ENCODE results near the gene GTF3C1.
"Not testable (repeated sequence)": the region's sequence is repeated elsewhere in the genome, so short reads cannot be mapped to it uniquely, and the experiment has no call there.

The GTF3C1 gene

DNA sequence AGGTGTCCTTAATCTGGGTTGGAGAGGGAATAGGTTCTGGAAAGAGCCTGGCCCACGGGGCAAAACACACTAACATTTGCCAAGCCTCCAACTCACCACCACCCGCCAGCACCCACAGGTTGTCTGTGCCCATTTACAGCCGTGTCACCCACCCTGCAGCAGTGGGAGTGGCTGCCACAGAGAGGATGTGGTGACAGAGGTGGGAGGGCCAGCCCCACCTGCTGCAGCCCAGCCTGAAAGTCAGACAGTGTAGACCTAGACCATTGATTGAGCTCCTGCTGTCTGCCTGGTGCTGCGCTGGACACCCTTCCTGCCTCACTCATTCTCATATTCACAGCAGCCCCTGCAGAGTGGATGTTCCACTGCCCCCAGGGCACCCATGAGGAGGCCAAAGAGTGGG, 103.0 kb downstream of the GTF3C1 start:
- Mint-ChIP-seq H3K27ac (peak overlapping the region; percentile 91), H3K27me3 (no peaks in the 10 kb centered on the region), H3K4me3 (peak overlapping the region; percentile 39), H3K9me3 (peaks cover 5% of the 10 kb centered on the region), H3K4me1 (ENCODE audit: low read depth) (peaks cover 93% of the 10 kb centered on the region), H3K36me3 (ENCODE audit: low read depth) (peaks cover 92% of the 10 kb centered on the region)

DNA sequence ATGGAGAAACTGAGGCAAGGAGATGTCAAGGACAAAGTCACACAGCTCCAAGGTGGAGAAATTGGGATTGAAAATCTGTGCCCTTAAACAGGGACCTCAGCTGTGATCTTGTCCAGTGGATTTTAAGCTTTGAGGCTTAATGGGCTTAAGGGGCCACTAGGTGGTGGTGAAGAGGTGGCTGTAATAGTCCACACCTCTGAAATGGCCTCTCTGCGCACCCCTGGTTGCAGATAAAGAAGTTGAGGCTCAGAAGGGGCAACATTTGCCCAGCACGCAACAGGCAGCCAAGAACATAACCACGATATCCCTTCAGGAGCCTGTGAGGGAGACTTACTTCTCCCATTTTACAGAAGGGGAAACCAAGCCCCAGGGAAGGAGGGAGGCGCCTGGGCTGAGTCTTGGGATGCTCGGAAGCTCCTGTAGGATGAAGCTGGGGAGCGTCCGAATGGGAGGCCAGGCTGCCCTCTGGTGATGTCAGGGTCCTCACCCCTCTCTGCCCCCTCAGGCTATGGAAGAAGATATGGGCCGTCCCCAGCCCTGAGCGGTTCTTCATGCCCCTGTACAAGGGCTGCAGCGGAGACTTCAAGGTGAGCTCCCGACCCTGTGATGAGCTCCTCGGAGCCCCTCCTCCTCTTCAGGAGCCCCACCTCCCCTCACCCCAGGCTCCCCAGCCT, 104.1 kb downstream of the GTF3C1 start:
- no peak overlapping the region for H3K4me3 Mint-ChIP-seq
- peaks cover 82% of the 10 kb centered on the region for H3K4me1 Mint-ChIP-seq (ENCODE audit: low read depth)
- H3K9me3 Mint-ChIP-seq, result peaks cover under 1% of the 10 kb centered on the region
- H3K36me3 Mint-ChIP-seq (ENCODE audit: low read depth), result peaks cover 92% of the 10 kb centered on the region
- no peaks in the 10 kb centered on the region for H3K27me3 Mint-ChIP-seq
- peak overlapping the region; percentile 91 for H3K27ac Mint-ChIP-seq

DNA sequence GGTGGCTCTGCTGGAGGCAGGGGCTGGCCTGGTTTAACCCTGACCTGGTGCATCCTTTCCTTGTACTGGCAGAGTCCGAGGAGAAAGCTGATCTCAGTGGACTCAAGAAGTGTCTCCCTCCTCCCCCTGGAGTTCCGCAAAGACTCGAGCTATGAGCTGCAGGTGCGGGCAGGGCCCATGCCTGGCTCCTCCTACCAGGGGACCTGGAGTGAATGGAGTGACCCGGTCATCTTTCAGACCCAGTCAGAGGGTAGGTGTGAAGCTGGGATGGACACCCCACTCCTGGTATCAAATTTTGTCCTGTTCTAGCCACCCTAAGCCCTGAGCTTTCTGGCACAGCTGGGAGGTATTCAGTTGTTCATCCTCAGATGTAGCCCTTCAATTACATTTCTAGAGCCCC, 105.2 kb downstream of the GTF3C1 start:
- Mint-ChIP-seq H3K27me3 (no peaks in the 10 kb centered on the region), H3K36me3 (ENCODE audit: low read depth) (peaks cover 91% of the 10 kb centered on the region), H3K4me1 (ENCODE audit: low read depth) (peaks cover 71% of the 10 kb centered on the region), H3K27ac (peak overlapping the region; percentile 71), H3K9me3 (no peaks in the 10 kb centered on the region), H3K4me3 (no peak overlapping the region)

DNA sequence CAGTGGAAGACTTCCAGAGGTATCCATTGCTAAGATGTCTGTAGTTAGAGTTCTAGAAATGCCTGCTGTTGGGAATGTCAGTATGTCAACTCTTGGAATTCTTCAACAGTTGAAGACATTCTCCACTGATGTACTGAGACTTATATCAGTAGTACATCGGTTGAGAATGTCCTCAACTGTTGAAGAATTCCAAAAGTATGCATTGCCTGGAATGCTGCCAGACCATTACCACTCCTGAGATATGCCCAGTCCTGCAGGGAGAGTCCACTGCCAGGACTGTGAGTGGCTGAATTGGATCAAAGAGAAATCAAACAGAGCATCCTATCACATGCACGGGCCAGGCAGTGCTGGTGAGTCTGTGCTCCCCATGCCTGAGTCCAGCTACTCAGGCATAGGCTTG, 105.7 kb downstream of the GTF3C1 start:
- Mint-ChIP-seq H3K4me3 (no peak overlapping the region), H3K36me3 (ENCODE audit: low read depth) (peaks cover 91% of the 10 kb centered on the region), H3K4me1 (ENCODE audit: low read depth) (peaks cover 71% of the 10 kb centered on the region), H3K27ac (peak overlapping the region; percentile 65), H3K9me3 (no peaks in the 10 kb centered on the region), H3K27me3 (no peaks in the 10 kb centered on the region)

DNA sequence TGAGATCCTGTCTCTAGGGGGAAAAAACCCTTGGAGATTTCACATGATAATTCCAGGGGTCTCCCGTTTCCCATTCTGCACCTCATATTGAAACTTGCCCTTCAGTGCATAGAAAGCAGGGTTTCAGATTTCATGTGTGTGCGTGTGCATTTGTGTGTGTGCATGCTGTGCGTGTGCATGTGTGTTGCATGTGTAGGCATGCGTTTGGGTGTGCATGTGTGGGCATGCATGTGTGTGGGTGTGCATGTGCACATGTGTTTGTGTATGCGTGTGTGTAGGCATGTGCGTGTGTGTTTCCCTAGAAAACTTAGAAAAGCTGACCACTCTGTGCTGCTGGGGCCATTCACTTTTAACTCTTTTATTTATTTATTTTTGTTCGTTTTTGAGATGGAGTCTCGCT, 107.7 kb downstream of the GTF3C1 start:
- Mint-ChIP-seq H3K36me3 (ENCODE audit: low read depth) (peaks cover 95% of the 10 kb centered on the region), H3K4me1 (ENCODE audit: low read depth) (peaks cover 51% of the 10 kb centered on the region), H3K9me3 (no peaks in the 10 kb centered on the region), H3K27me3 (no peaks in the 10 kb centered on the region), H3K27ac (peak overlapping the region; percentile 58), H3K4me3 (no peak overlapping the region)

DNA sequence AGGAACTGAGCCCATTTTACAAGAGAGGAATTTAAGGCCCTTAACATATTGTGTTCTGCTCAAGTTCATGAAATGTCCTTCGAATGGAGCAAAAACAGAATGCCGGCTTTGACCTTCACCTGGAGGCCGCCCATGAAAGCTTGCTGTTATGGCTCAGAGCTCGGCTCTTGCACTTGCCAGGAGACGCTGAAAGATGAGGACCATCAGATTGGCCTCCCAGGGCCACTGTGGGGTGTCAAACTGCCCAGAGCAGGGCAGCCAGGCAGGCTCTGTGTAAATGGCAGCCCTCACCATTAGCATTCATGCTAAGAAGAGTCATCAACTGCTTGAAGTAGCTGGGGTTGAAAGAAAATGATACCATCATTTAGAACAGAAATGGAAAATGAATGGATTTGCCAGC, 108.4 kb downstream of the GTF3C1 start:
- Mint-ChIP-seq H3K36me3 (ENCODE audit: low read depth) (peaks cover 95% of the 10 kb centered on the region), H3K4me3 (no peak overlapping the region), H3K27ac (peak overlapping the region; percentile 36), H3K9me3 (no peaks in the 10 kb centered on the region), H3K27me3 (no peaks in the 10 kb centered on the region), H3K4me1 (ENCODE audit: low read depth) (peaks cover 44% of the 10 kb centered on the region)

DNA sequence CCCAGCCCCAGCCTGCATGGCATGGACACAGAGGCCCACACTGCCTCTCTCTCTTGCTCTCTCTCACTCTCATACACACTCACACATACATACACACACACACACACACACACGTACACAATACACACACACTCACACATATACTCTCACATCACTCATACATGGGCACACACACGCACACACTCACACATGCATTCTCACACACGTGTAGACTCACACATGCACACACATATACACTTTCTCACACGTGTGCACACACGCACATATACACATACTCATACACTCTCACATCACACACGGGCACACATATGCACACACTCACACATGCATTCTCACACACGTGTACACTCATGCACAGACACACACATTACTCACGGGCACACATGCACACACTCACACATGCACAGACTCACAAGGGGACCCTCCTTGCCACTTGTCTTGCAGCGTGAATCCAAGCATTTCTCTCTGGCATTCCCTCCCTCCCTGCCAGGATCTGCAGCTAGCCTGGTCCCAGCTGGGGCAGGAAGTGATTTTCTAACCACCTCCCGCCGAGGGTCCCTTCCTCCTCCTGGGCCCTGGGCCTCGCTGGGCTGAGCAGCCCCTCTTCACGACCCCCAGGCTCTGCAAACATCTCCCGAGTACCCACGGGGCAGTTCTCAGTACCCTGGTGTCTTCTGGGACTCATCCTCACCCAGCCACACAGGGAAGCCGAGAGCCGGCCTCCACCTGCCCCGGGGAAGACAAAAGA, 110.3 kb downstream of the GTF3C1 start:
- Mint-ChIP-seq H3K9me3 (no peaks in the 10 kb centered on the region), H3K36me3 (ENCODE audit: low read depth) (peaks cover 93% of the 10 kb centered on the region), H3K27ac (peak overlapping the region; percentile 55), H3K27me3 (no peaks in the 10 kb centered on the region), H3K4me3 (no peak overlapping the region), H3K4me1 (ENCODE audit: low read depth) (peaks cover 28% of the 10 kb centered on the region)

DNA sequence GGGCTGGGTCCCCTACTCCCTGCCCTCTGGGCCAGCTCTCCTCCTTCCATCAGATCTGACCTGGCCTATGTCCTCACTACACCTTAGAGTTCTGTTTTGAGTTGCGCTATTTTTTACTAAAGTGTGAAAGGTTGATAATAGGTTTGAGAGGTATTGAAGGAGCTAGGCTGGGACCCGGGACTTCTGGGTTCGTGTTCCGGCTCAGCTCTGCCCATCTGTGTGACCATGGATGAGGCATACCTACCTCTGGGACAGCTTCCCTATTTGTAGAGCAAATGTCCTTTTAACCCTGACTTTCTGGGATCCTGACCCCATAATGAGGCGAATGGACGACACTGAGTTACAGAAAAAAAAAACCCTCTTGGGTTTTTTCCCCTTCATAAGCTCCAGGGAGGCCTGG, 111.8 kb downstream of the GTF3C1 start:
- Mint-ChIP-seq H3K36me3 (ENCODE audit: low read depth) (peaks cover 93% of the 10 kb centered on the region), H3K27ac (no peak overlapping the region), H3K27me3 (no peaks in the 10 kb centered on the region), H3K4me1 (ENCODE audit: low read depth) (peaks cover 21% of the 10 kb centered on the region), H3K9me3 (no peaks in the 10 kb centered on the region), H3K4me3 (no peak overlapping the region)

DNA sequence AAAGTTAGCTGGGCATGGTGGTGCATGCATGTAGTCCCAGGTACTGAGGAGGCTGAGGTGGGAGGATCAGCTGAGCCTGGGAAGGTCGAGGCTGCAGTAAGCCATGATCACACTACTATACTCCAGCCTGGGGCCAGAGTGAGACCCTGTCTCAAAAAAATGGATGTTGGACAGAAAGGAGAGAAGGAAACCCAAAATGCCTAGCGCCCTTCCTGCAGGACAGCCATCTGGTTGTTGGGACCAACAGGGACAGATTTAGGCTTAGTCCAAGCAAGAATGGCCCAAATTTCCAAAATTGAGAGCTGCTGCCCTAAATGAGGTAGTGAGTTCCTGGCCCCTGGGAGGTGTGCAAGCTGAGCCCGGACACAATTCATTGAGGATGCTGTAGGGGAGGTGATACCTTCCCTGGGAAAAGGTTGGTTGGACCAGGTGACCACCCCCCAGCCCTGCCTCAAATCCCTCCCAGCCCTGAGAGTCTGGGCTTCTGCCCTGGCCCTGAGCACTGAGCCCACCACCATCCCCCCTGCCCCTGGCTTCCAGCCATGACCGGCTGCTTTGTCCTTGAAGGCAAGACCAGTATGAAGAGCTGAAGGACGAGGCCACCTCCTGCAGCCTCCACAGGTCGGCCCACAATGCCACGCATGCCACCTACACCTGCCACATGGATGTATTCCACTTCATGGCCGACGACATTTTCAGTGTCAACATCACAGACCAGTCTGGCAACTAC, 112.6 kb downstream of the GTF3C1 start:
- Mint-ChIP-seq H3K36me3 (ENCODE audit: low read depth) (peaks cover 92% of the 10 kb centered on the region), H3K27ac (peak overlapping the region; percentile 12), H3K4me3 (no peak overlapping the region), H3K27me3 (no peaks in the 10 kb centered on the region), H3K4me1 (ENCODE audit: low read depth) (peaks cover 21% of the 10 kb centered on the region), H3K9me3 (no peaks in the 10 kb centered on the region)

DNA sequence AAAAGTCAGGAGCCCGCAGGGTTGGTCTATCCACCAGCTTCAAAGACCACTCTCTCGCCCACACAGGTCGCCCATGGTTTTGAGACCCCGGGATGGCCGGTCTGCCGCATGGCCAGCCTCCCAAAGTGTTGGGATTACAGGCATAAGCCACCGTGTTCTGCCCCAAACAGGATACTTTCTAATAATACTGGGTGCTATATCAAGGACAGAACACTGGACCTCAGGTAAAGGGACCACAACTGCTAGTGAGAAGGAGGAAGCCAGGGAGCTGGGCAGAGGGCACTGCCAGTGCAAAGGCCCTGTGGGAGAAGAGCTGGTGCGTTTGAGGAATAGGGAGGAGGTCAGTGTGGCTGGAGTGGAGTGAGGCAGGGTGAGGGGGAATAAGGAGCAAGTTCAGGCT, 113.6 kb downstream of the GTF3C1 start:
- Mint-ChIP-seq H3K9me3 (no peaks in the 10 kb centered on the region), H3K27me3 (no peaks in the 10 kb centered on the region), H3K27ac (no peak overlapping the region), H3K36me3 (ENCODE audit: low read depth) (peaks cover 92% of the 10 kb centered on the region), H3K4me3 (no peak overlapping the region), H3K4me1 (ENCODE audit: low read depth) (peaks cover 30% of the 10 kb centered on the region)

DNA sequence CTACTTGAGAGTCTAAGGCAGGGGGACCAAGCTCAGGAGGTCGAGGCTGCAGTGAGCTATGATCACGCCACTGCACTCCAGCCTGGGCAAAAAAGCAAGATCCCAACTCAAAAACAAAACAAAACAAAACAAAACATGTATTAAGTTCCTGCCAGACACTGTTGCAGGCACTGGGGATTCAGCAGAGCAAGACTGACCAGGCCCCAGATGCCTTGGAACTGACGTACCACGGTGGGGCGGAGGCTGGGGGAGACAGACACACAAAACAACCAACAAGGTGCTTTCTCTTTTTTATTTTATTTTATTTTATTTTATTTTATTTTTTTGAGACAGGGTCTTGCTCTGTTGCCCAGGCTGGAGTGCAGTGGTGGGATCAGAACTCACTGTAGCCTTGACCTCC, 114.6 kb downstream of the GTF3C1 start:
- H3K4me1 Mint-ChIP-seq (ENCODE audit: low read depth), result peaks cover 39% of the 10 kb centered on the region
- H3K4me3 Mint-ChIP-seq, H3K27me3 Mint-ChIP-seq, H3K9me3 Mint-ChIP-seq: not testable (repeated sequence)
- H3K27ac Mint-ChIP-seq, result peak overlapping the region; percentile 65
- peaks cover 94% of the 10 kb centered on the region for H3K36me3 Mint-ChIP-seq (ENCODE audit: low read depth)

DNA sequence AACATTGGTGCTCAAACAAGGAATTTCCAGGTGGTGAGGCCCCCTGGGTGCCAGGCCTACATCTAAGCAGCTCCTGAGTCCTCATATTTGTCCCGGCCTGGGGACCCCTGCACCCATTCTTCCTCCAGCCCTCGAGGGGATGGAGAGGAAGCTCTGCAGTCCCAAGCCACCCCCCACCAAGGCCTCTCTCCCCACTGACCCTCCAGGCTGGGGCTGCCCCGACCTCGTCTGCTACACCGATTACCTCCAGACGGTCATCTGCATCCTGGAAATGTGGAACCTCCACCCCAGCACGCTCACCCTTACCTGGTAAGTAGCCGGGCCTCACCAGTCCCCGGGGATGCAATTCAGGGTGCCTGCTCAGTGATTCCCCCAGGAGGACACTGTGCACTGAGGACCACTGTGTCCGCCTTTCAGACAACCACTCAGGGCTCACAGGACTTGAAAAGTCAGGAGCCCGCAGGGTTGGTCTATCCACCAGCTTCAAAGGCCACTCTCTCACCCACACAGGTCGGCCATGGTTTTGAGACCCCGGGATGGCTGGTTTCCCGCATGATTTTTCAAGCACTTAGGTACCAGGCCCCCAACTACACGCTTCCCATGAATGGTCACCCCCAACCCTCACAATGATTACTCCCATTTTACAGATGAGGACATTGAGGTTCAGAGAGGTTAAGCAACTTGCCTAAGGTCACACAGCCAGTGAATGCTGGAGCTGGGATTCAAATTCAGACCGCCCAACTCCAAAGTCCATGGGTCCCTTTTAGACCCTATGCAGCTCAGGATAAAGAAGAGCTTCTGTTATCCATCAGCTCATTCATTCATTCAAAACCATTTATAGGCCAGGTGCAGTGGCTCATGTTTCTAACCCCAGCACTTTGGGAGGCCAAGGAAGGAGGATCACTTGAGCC, 115.3 kb downstream of the GTF3C1 start:
- no peaks in the 10 kb centered on the region for H3K27me3 Mint-ChIP-seq
- H3K27ac Mint-ChIP-seq, result peak overlapping the region; percentile 65
- H3K36me3 Mint-ChIP-seq (ENCODE audit: low read depth), result peaks cover 93% of the 10 kb centered on the region
- H3K4me1 Mint-ChIP-seq (ENCODE audit: low read depth), result peaks cover 45% of the 10 kb centered on the region
- H3K9me3 Mint-ChIP-seq, result no peaks in the 10 kb centered on the region
- H3K4me3 Mint-ChIP-seq, result no peak overlapping the region

DNA sequence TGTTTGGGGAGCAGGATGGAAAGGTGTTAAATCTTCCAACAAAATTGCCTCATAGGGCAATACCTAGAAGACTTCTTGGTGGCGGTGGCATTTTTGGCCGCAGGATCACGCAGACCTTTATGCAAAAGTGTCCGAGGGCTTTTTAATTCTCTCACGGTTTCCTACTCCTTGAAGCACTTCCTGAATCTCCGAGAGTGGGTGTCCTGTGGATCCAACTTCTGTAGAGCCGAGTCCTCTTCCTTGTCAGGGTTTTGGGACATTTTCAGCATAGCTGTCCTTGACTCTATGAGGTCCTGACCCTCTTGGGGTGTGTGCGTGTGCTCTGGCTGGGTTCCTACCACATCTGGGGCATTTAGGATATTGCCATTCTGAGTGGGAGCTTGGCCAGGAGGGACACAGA, 116.1 kb downstream of the GTF3C1 start:
- no peaks in the 10 kb centered on the region for H3K27me3 Mint-ChIP-seq
- no peak overlapping the region for H3K4me3 Mint-ChIP-seq
- H3K9me3 Mint-ChIP-seq, result no peaks in the 10 kb centered on the region
- peaks cover 92% of the 10 kb centered on the region for H3K36me3 Mint-ChIP-seq (ENCODE audit: low read depth)
- H3K27ac Mint-ChIP-seq, result peak overlapping the region; percentile 55
- peaks cover 49% of the 10 kb centered on the region for H3K4me1 Mint-ChIP-seq (ENCODE audit: low read depth)

DNA sequence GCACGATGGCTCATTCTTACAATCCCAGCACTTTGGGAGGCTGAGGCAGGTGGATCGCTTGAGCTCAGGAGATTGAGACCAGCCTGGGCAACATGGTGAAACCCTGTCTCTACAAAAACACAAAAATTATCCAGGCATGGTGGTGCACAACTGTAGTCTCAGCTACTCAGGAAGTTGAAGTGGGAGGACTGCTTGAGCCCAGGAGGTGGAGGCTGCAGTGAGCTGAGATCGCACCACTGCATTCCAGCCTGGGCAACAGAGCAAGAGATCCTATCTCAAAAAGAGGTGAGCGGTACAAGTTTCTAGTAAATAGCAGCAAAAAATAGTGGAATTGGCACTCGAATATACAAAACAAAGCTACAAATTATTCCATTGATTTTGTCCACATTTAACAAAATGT, 116.5 kb downstream of the GTF3C1 start:
- H3K4me1 Mint-ChIP-seq (ENCODE audit: low read depth), result peaks cover 53% of the 10 kb centered on the region
- not testable (repeated sequence) for H3K27me3 Mint-ChIP-seq, H3K4me3 Mint-ChIP-seq, H3K9me3 Mint-ChIP-seq
- peaks cover 92% of the 10 kb centered on the region for H3K36me3 Mint-ChIP-seq (ENCODE audit: low read depth)
- H3K27ac Mint-ChIP-seq, result peak overlapping the region; percentile 80

All from stimulated activated naive CD8-positive, alpha-beta T cell treated with anti-CD3 and anti-CD28 coated beads, Interleukin-15, Interleukin-2, amounts not matched to agents 100 ng/mL and 50 ng/mL, for 24 hours (primary cell).